Gastrocnemius medialis (tissue), 4 donors: Measurements from ENCODE around the gene PSMB2.

ENCODE experiments used
- CTCF ChIP-seq, 5 experiments: fragments of 450-650 bp in 3 of 5; fragments of 200-600 bp in 2 of 5; sonication (generic) in 2 of 5; IDR thresholded peaks in 4 of 5; conservative IDR thresholded peaks in 1 of 5; 1 replicate in 4 of 5; 2 replicates in 1 of 5; pipeline ENCODE4 v1.5.1; 2016 to 2019; ENCODE audit warnings: antibody characterized with exemption in 5 of 5, mild to moderate bottlenecking in 3 of 5, moderate library complexity in 3 of 5
- POLR2A ChIP-seq, 2 donors: fragments of 450-650 bp; IDR thresholded peaks; one replicate each; pipeline ENCODE4 v1.6.1; 2017; ENCODE audit warnings: antibody characterized with exemption in 2 of 2, mild to moderate bottlenecking in 2 of 2, moderate library complexity in 2 of 2

DNA sequence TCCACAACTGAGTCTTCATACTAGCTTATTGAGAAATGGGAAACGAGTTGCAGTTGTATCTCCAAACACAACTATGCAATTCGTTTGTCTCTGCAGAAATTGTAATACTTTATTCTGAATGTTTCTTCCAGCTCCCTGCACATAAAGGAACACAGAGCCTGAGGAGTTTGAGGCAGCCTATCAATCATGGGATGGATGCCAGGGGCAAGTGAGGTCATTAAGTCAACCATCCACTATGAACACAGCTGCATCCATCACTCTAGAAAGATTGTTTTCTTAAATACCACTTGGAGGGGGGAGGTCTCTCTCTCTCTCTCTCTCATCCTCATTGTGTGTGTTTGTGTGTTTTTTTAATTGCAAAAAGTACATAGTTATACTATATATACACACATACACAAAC is 2.9 kb upstream of the PSMB2 start:
- no peak for TF ChIP-seq POLR2A (IDR thresholded peaks at IDR 0.05)
- no peak for TF ChIP-seq CTCF (IDR thresholded peaks at IDR 0.05 in 4 of 5, conservative IDR thresholded peaks at IDR 0.05 in 1 of 5)
